Type B pancreatic cell (in vitro differentiated cells): ENCODE results near the gene IL17D. TPM values are rescaled to one million over a fixed set of nuclear protein-coding genes. Genes with fewer than 3 reads are reported as not detected.

Experiments used
- DNase-seq: peaks from one replicate; pipeline ENCODE4 v3.0.0; 2021; ENCODE audit warnings: mixed read lengths; ENCODE audit not compliant: unreplicated experiment; ENCODE audit errors: extremely low spot score
- H3K27ac Mint-ChIP-seq: 2 replicates; pipeline ENCODE4 v1.8.0; 2021; ENCODE audit warnings: mild to moderate bottlenecking, mixed read lengths
- H3K27me3 Mint-ChIP-seq: 2 replicates; pipeline ENCODE4 v1.8.0; 2021; ENCODE audit warnings: mixed read lengths
- H3K36me3 Mint-ChIP-seq: 2 replicates; pipeline ENCODE4 v1.8.0; 2021; ENCODE audit warnings: mixed read lengths
- H3K4me1 Mint-ChIP-seq: one replicate; pipeline ENCODE4 v1.8.0; 2021; ENCODE audit warnings: mixed read lengths; ENCODE audit not compliant: unreplicated experiment
- H3K4me3 Mint-ChIP-seq: 2 replicates; pipeline ENCODE4 v1.8.0; 2021; ENCODE audit warnings: mild to moderate bottlenecking, mixed read lengths
- H3K9me3 Mint-ChIP-seq: 2 replicates; pipeline ENCODE4 v1.8.0; 2021; ENCODE audit warnings: mixed read lengths
- long read RNA-seq: library from polyadenylated mRNA; unstranded; transcript quantifications from one replicate; pipeline ENCODE4 v2.0.0, GENCODE V29; 2020
- total RNA-seq: library from RNA; stranded (reverse); gene quantifications from 2 replicates; pipeline ENCODE4 v1.2.1, GENCODE V29; 2021; ENCODE audit warnings: low replicate concordance
- TF ChIP-seq, protein P1 (sequence below): fragments of 200-600 bp; sonication (generic); conservative IDR thresholded peaks from 2 replicates; pipeline ENCODE4 v1.5.0; 2021; ENCODE audit warnings: antibody characterized with exemption, mild to moderate bottlenecking

IL17D gene, protein sequence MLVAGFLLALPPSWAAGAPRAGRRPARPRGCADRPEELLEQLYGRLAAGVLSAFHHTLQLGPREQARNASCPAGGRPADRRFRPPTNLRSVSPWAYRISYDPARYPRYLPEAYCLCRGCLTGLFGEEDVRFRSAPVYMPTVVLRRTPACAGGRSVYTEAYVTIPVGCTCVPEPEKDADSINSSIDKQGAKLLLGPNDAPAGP
- total RNA-seq, result 1.5 and 6.3 TPM in 2 replicates
- long read RNA-seq, result 0 reads

DNA sequence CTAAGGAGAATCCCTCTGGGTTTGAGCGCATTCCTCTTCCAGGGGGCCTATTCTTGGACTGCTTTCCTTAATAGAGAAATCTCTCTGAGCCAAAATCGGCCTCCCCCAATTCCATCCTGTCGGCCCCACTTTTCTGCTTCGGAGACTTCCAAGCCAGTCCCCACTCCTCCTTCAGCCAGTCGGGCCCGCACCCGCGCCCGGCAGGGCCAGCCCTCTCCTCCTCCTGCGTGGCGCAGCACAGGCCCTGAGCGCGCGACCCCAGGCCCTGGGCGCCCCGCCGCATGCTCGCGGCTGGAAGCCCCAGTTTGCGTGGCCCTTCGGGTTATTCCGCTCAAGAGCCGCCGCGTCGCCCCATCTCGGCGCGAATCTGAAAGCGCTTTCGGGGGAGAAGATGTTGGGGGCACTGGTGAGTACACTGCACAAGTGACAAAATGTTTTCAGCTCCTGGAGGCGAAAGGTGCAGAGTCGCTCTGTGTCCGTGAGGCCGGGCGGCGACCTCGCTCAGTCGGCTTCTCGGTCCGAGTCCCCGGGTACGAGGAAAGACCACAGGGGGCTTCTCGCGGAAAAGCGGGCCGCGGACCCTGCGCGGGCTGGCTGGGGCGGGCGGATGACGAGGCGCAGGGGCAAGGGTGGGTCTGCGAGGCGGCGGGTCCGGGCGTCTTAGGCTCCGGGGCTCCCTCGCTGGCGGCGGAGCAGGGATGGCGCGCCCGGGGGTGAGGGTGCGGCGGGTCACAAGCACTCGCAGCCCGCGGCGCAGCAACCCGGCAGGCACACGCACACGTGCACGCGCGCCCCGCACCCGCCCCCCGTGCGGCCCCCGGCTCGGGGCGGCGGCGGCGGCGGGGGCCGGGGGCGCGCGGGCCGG is at the start of gene IL17D:
TSS of gene IL17D (plus strand) at position 785 of the 865 bp plus-strand sequence. CDS start 303 bp downstream, outside the sequence.
- Mint-ChIP-seq H3K27ac (peak within 1 kb of the TSS; percentile 60), H3K4me1 (peaks cover 12% of the 10 kb centered on the region), H3K9me3 (no peaks in the 10 kb centered on the region), H3K4me3 (peak within 1 kb of the TSS; percentile 93), H3K27me3 (peaks cover 24% of the 10 kb centered on the region), H3K36me3 (no peaks in the 10 kb centered on the region)
- DNase-seq, result no peak
- TF ChIP-seq, protein P1, sequence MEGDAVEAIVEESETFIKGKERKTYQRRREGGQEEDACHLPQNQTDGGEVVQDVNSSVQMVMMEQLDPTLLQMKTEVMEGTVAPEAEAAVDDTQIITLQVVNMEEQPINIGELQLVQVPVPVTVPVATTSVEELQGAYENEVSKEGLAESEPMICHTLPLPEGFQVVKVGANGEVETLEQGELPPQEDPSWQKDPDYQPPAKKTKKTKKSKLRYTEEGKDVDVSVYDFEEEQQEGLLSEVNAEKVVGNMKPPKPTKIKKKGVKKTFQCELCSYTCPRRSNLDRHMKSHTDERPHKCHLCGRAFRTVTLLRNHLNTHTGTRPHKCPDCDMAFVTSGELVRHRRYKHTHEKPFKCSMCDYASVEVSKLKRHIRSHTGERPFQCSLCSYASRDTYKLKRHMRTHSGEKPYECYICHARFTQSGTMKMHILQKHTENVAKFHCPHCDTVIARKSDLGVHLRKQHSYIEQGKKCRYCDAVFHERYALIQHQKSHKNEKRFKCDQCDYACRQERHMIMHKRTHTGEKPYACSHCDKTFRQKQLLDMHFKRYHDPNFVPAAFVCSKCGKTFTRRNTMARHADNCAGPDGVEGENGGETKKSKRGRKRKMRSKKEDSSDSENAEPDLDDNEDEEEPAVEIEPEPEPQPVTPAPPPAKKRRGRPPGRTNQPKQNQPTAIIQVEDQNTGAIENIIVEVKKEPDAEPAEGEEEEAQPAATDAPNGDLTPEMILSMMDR, result peak; percentile 25

DNA sequence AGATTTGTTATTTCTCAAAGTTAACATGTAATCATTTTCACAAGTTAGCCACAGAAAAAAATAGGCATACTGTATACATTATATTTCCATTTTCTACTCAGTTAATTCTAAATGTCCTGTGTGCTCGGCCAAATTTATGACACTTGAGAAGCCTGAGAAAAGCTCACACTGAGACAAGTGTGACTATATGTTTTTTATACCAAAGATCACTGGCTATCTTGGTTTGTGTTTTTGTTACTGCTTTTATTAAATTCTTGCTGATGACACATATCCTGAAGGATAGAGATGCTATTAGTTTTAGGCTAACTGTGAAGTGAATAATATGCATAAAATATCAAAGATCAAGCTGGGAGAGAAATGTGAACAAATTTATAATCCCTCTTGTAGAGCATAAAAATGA is 49.3 kb upstream of the IL17D start:
- H3K9me3 Mint-ChIP-seq, result no peaks in the 10 kb centered on the region
- H3K4me1 Mint-ChIP-seq, result no peaks in the 10 kb centered on the region
- no peaks in the 10 kb centered on the region for H3K27me3 Mint-ChIP-seq
- H3K36me3 Mint-ChIP-seq, result peaks cover 14% of the 10 kb centered on the region
- H3K27ac Mint-ChIP-seq, result no peak overlapping the region
- TF ChIP-seq, protein P1, result no peak
- no peak for DNase-seq
- no peak overlapping the region for H3K4me3 Mint-ChIP-seq

DNA sequence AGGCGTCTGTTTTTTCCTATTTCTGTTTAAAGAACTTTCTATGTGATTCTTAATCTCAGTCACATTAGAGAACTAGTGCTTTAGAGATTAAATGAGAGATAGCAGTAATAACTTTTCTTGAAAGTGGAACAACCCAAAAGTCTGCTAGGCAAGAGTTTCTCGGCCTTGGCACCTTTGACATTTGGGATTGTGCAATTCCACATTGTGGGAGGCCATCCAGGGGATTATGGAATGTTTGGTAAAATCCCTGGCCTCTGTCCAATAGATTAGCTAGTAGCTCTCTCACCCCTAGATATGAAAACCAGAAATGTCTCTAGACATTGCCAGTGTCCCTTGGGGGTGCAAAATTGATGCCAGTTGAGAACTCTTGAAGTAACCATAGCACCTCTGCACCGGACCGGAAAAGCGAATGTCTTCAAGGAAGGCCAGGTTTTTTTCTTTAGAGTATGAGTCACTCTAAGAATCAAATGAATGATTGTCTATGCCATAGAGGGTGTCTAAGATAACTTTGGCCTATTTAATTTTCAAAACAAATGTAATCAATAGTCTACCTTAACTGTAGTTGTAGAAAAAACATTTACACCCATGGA is 45.0 kb upstream of the IL17D start:
- Mint-ChIP-seq H3K4me3 (no peak overlapping the region), H3K27me3 (no peaks in the 10 kb centered on the region), H3K27ac (no peak overlapping the region), H3K4me1 (no peaks in the 10 kb centered on the region), H3K9me3 (no peaks in the 10 kb centered on the region), H3K36me3 (peaks cover 17% of the 10 kb centered on the region)
- no peak for DNase-seq
- TF ChIP-seq, protein P1, result no peak

DNA sequence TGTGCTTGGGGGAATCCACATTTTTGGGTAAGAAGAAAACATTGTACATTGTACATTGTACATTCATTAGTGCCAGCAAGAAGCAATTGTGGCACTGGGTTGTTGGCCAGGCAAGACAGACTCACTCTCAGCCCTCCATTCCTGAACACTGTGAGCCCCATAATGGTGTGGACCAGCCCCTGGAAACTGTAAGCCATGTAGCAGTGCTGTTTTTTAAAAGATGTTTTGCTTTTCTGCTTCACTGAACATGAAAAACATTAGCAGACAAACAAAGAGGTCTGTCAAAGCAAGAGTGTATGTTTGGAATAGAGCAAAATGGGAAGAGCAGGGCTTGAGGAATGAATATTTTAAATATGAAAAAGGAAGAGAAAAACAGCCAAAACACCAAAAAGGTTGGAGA is 39.1 kb upstream of the IL17D start:
- Mint-ChIP-seq H3K9me3 (no peaks in the 10 kb centered on the region), H3K27me3 (no peaks in the 10 kb centered on the region), H3K4me3 (no peak overlapping the region), H3K4me1 (no peaks in the 10 kb centered on the region), H3K27ac (no peak overlapping the region), H3K36me3 (peaks cover 14% of the 10 kb centered on the region)
- DNase-seq, result no peak
- TF ChIP-seq, protein P1, result no peak

DNA sequence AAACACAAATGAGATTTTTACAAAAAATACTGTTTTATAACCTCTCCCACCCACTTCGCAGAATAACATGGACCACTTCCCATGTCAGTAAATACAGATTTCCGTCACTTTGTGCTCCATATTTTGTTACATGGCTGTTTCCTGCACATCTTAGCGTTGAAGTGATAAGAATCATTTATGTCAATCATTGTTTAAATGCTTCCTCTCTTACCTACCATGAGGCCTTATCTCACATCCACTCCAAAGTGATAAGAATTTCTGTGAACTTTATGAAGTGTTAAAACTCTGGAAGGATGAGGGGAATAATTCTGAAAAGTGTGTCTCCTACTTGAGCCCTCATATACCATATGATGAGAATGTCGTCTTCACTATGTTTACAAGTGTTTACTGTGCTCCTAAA is 36.6 kb upstream of the IL17D start:
- no peak for DNase-seq
- Mint-ChIP-seq H3K27me3 (no peaks in the 10 kb centered on the region), H3K36me3 (peaks cover 16% of the 10 kb centered on the region), H3K27ac (no peak overlapping the region), H3K9me3 (no peaks in the 10 kb centered on the region), H3K4me3 (no peak overlapping the region), H3K4me1 (no peaks in the 10 kb centered on the region)
- TF ChIP-seq, protein P1, result no peak
